ENCODE measurements around the gene ONECUT3. TPM values are rescaled to one million over a fixed set of nuclear protein-coding genes. Genes with fewer than 3 reads are reported as not detected.

Gene ONECUT3
- total RNA-seq, 1 experiment from 2014 or later, result not detected

DNA sequence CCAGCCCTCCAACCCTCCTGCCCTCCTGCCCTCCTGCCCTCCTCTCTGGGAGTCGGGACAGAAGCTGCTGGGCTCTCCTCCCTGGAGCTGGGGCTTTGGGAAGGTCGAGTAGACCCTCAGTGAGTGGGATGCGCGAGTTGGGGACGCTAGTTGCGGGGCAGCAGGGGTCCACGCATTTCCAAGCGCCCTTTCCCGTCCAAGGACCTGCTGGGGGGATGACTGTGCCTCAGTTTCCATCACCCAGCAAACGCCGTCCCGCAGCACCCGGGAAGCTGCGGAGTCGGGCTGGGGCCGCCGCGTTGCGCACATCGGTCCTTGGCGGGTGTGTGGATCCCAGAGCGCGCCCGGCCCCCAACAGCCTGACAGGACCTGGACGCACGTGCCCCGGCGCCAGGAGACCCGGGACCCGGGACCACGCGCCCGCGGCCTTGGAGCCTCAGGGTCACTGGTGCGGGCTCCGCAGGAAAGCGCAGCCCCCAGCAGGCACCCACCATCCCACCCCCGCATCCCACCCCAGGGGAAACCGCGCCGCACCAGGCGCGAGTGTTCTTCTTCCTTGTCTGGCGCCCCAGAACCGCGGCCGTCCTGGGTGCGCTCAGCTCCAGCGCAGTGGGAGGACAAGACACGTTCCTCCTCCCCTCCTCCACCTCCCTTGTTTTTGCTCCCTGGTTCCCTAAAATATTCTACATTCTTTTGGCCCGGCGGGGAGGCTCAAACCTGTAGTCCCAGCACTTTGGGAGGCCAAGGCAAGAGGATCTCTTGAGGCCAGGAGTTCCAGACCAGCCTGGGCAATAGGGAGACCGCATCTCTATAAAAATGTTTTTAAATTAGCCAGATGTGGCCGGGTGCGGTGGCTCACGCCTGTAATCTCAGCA, 9.2 kb downstream of the ONECUT3 start:
- Histone ChIP-seq H3K27me3 (replicated peaks; ENCODE audit: insufficient read depth, low read depth, low read length, poor library complexity) (peaks cover 98% of the 10 kb centered on the region), H3K9me3 (ENCODE audit: low read depth, low read length, poor library complexity, severe bottlenecking) (no peaks in the 10 kb centered on the region), H3K27ac (ENCODE audit: low read depth, low read length, poor library complexity, severe bottlenecking) (no peak overlapping the region), H3K4me1 (ENCODE audit: insufficient read depth, low read length, poor library complexity, severe bottlenecking) (peaks cover 10% of the 10 kb centered on the region), H3K36me3 (ENCODE audit: insufficient read depth, low read length, poor library complexity, severe bottlenecking) (no peaks in the 10 kb centered on the region), H3K4me3 (ENCODE audit: low read depth, low read length, poor library complexity, severe bottlenecking) (no peak overlapping the region)
- no TSS peak for BruUV-seq (replicated peaks)
- DNase-seq (ENCODE audit: low spot score), result no peak
- no peak for TF ChIP-seq EZH2 (IDR thresholded peaks at IDR 0.05; ENCODE audit: borderline replicate concordance, low read depth, low read length, poor library complexity, severe bottlenecking)
- TF ChIP-seq, protein P1, sequence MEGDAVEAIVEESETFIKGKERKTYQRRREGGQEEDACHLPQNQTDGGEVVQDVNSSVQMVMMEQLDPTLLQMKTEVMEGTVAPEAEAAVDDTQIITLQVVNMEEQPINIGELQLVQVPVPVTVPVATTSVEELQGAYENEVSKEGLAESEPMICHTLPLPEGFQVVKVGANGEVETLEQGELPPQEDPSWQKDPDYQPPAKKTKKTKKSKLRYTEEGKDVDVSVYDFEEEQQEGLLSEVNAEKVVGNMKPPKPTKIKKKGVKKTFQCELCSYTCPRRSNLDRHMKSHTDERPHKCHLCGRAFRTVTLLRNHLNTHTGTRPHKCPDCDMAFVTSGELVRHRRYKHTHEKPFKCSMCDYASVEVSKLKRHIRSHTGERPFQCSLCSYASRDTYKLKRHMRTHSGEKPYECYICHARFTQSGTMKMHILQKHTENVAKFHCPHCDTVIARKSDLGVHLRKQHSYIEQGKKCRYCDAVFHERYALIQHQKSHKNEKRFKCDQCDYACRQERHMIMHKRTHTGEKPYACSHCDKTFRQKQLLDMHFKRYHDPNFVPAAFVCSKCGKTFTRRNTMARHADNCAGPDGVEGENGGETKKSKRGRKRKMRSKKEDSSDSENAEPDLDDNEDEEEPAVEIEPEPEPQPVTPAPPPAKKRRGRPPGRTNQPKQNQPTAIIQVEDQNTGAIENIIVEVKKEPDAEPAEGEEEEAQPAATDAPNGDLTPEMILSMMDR (conservative IDR thresholded peaks at IDR 0.05; ENCODE audit: low read depth, low read length), result no peak
- CTCF ChIA-PET, result no interaction called here
- POLR2A ChIA-PET (ENCODE audit: low non-redundant PET), result no interaction called here
- intact Hi-C loops (cut with micrococcal nuclease; ENCODE audit: unreplicated experiment), result no loop called here

DNA sequence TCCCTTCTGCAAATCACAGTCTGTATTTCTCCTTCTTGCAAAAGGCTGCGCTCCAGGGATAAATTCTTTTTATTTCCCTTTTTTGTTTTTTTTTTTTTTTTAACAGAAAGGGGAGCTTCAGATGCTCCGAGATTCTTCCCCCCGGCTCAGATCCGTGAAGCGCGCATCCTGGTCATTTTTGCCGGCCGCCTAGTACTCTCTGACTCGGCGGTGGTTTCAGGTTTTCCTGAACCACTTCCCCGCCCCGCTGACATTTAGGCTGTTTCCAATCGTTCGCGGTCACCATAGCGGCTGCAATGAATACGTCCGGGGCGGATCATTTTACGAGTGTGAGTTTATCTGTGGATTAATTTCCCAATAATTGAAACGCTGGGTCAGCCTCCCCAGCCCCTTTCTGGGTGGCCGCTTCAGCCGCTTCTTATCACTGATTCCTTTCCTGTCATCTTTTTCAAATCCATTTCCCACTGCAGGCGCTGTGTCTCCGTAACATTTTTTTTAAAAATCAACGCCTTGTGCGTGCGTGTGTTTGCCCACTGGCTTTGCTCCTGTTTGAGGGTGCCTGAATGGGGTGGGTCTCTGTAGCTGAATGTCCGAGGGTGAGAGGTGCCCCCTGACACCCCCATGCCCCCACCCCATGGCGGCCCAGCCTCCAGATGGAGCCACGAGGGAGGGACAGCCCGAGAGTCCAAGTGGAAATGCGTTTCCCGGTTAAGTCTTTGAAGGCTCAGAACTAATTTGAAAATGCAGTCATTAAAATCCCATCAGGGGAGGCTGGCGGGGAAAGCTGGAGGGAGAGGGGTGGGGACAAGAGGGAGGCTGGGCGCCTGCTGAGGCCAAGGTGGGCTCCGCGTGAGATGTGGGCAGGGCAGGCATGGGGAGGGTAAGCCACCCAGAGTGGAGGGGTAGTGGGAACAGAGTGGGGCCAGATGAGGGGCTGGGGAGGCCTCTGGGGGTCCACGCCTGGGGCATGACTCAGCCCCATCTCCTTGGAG, 10.6 kb downstream of the ONECUT3 start:
- no peak overlapping the region for H3K27ac ChIP-seq (ENCODE audit: low read depth, low read length, poor library complexity, severe bottlenecking)
- H3K4me1 ChIP-seq (ENCODE audit: insufficient read depth, low read length, poor library complexity, severe bottlenecking), result peaks cover 14% of the 10 kb centered on the region
- CTCF ChIA-PET, result interaction anchor here (0.6 to 0.7 kb wide), 2 partner anchors 10 to 795 kb away, joined by 3 to 4 read pairs; no protein-coding TSS in a partner anchor
- BruUV-seq (replicated peaks), result no TSS peak
- POLR2A ChIA-PET (ENCODE audit: low non-redundant PET), result no interaction called here
- intact Hi-C loops (cut with micrococcal nuclease; ENCODE audit: unreplicated experiment), result no loop called here
- no peak for DNase-seq (ENCODE audit: low spot score)
- no peaks in the 10 kb centered on the region for H3K9me3 ChIP-seq (ENCODE audit: low read depth, low read length, poor library complexity, severe bottlenecking)
- peaks cover 92% of the 10 kb centered on the region for H3K27me3 ChIP-seq (replicated peaks; ENCODE audit: insufficient read depth, low read depth, low read length, poor library complexity)
- TF ChIP-seq EZH2 (IDR thresholded peaks at IDR 0.05; ENCODE audit: borderline replicate concordance, low read depth, low read length, poor library complexity, severe bottlenecking), result peak; percentile 90
- TF ChIP-seq, protein P1 (conservative IDR thresholded peaks at IDR 0.05; ENCODE audit: low read depth, low read length), result no peak
- no peak overlapping the region for H3K4me3 ChIP-seq (ENCODE audit: low read depth, low read length, poor library complexity, severe bottlenecking)
- H3K36me3 ChIP-seq (ENCODE audit: insufficient read depth, low read length, poor library complexity, severe bottlenecking), result no peaks in the 10 kb centered on the region

DNA sequence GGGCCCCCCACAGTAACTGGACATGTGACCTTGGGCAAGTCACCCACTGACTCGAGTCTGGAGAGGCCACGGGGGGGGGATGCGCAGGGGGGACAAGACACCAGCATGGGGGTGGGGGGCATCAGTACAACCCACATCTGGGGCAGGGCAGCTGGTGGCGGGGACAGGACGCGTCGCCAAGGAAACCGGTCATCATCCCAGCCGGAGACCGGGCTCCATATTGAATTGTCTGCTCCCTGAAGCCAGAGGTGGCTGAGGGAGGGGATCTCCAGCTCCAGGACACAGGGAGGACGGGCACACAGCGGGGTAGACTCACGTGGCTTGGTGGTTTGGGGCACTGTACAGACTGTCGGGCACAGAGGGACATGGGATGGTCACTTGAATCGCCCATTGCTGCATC, 11.4 kb downstream of the ONECUT3 start:
- Histone ChIP-seq H3K4me1 (ENCODE audit: insufficient read depth, low read length, poor library complexity, severe bottlenecking) (peaks cover 14% of the 10 kb centered on the region), H3K27me3 (replicated peaks; ENCODE audit: insufficient read depth, low read depth, low read length, poor library complexity) (peaks cover 88% of the 10 kb centered on the region), H3K4me3 (ENCODE audit: low read depth, low read length, poor library complexity, severe bottlenecking) (no peak overlapping the region), H3K36me3 (ENCODE audit: insufficient read depth, low read length, poor library complexity, severe bottlenecking) (no peaks in the 10 kb centered on the region), H3K9me3 (ENCODE audit: low read depth, low read length, poor library complexity, severe bottlenecking) (no peaks in the 10 kb centered on the region), H3K27ac (ENCODE audit: low read depth, low read length, poor library complexity, severe bottlenecking) (no peak overlapping the region)
- no peak for TF ChIP-seq EZH2 (IDR thresholded peaks at IDR 0.05; ENCODE audit: borderline replicate concordance, low read depth, low read length, poor library complexity, severe bottlenecking)
- TF ChIP-seq, protein P1 (conservative IDR thresholded peaks at IDR 0.05; ENCODE audit: low read depth, low read length), result no peak
- ChIA-PET CTCF (interaction anchor here (0.7 kb wide), 2 partner anchors 31 to 796 kb away, joined by 3 read pairs; no protein-coding TSS in a partner anchor), POLR2A (ENCODE audit: low non-redundant PET) (no interaction called here)
- no TSS peak for BruUV-seq (replicated peaks)
- no peak for DNase-seq (ENCODE audit: low spot score)
- intact Hi-C loops (cut with micrococcal nuclease; ENCODE audit: unreplicated experiment), result no loop called here
